H9 (cell line): ENCODE results near the gene OGFOD2. TPM values are rescaled to one million over a fixed set of nuclear protein-coding genes. Genes with fewer than 3 reads are reported as not detected.
A peak's percentile ranks its signal among the peaks of the same experiment; 100 is the strongest.

ENCODE experiments used
- DNase-seq: peaks from one replicate; pipeline ENCODE4 v3.0.0-alpha.2; 2017
- H2AFZ ChIP-seq: one replicate; pipeline ENCODE4 v1.6.1; 2013; ENCODE audit warnings: mild to moderate bottlenecking, low read length, control low read depth, moderate library complexity
- H2AK5ac ChIP-seq: 2 replicates; pipeline ENCODE4 v1.6.1; 2013; ENCODE audit warnings: low read length, control low read depth, mixed read lengths; ENCODE audit not compliant: insufficient read length
- H2BK120ac ChIP-seq: one replicate; pipeline ENCODE4 v1.6.1; 2013; ENCODE audit warnings: low read depth, mild to moderate bottlenecking, low read length, control low read depth, inconsistent platforms; ENCODE audit not compliant: poor library complexity, severe bottlenecking
- H2BK12ac ChIP-seq: 2 replicates; pipeline ENCODE4 v1.6.1; 2013; ENCODE audit warnings: low read length, control low read depth, mixed read lengths, low read depth; ENCODE audit not compliant: insufficient read length
- H2BK15ac ChIP-seq: 2 replicates; pipeline ENCODE4 v1.6.1; 2013; ENCODE audit warnings: low read depth, low read length, control low read depth
- H2BK20ac ChIP-seq: one replicate; pipeline ENCODE4 v1.6.1; 2013; ENCODE audit warnings: low read depth, mild to moderate bottlenecking, low read length, control low read depth, inconsistent platforms; ENCODE audit not compliant: poor library complexity, severe bottlenecking
- H2BK5ac ChIP-seq: 2 replicates; pipeline ENCODE4 v1.6.1; 2013; ENCODE audit warnings: low read length, control low read depth, mixed read lengths; ENCODE audit not compliant: insufficient read length
- H3K14ac ChIP-seq: 2 replicates; pipeline ENCODE4 v1.6.1; 2013; ENCODE audit warnings: low read length, control low read depth; ENCODE audit not compliant: insufficient read depth
- H3K18ac ChIP-seq: 2 replicates; pipeline ENCODE4 v1.6.1; 2013; ENCODE audit warnings: low read depth, mild to moderate bottlenecking, mixed read lengths, low read length, control low read depth; ENCODE audit not compliant: insufficient read length
- H3K23ac ChIP-seq: 2 replicates; pipeline ENCODE4 v1.6.1; 2013; ENCODE audit warnings: low read length, control low read depth, mixed read lengths, low read depth; ENCODE audit not compliant: insufficient read length
- H3K23me2 ChIP-seq: 2 replicates; pipeline ENCODE4 v1.6.1; 2013; ENCODE audit warnings: low read depth, mild to moderate bottlenecking, mixed read lengths, low read length, control low read depth; ENCODE audit not compliant: insufficient read length, poor library complexity, severe bottlenecking
- H3K27ac ChIP-seq: 2 replicates; pipeline ENCODE4 v1.5.1; 2013; ENCODE audit warnings: low read length, control low read depth, mixed read lengths, low read depth; ENCODE audit not compliant: insufficient read length
- H3K27me3 ChIP-seq: 2 replicates; pipeline ENCODE4 v1.6.1; 2013; ENCODE audit warnings: low read length, control low read depth, inconsistent platforms; ENCODE audit not compliant: insufficient read depth
- H3K4ac ChIP-seq: 2 replicates; pipeline ENCODE4 v1.6.1; 2013; ENCODE audit warnings: low read depth, mild to moderate bottlenecking, control low read depth, inconsistent platforms, low read length, moderate library complexity
- H3K4me1 ChIP-seq: 2 replicates; pipeline ENCODE4 v1.6.1; 2013; ENCODE audit warnings: low read length, control low read depth, inconsistent platforms; ENCODE audit not compliant: insufficient read depth
- H3K4me2 ChIP-seq: 2 replicates; pipeline ENCODE4 v1.6.1; 2013; ENCODE audit warnings: low read length, control low read depth, mixed read lengths; ENCODE audit not compliant: insufficient read length, insufficient read depth
- H3K56ac ChIP-seq: 2 replicates; pipeline ENCODE4 v1.6.1; 2013; ENCODE audit warnings: low read depth, mild to moderate bottlenecking, mixed read lengths, low read length, control low read depth; ENCODE audit not compliant: insufficient read length
- H3K79me1 ChIP-seq: 2 replicates; pipeline ENCODE4 v1.6.1; 2013; ENCODE audit warnings: low read depth, mild to moderate bottlenecking, moderate library complexity, low read length, control low read depth, inconsistent platforms; ENCODE audit not compliant: insufficient read depth, poor library complexity, severe bottlenecking
- H3K79me2 ChIP-seq: 2 replicates; pipeline ENCODE4 v1.6.1; 2013; ENCODE audit warnings: low read length, control low read depth, inconsistent platforms; ENCODE audit not compliant: insufficient read depth
- H3K9ac ChIP-seq: 2 replicates; pipeline ENCODE4 v1.6.1; 2013; ENCODE audit warnings: low read length, control low read depth, mixed read lengths; ENCODE audit not compliant: insufficient read length; ENCODE audit errors: extremely low read depth
- H3K9me3 ChIP-seq: one replicate; pipeline ENCODE4 v1.6.1; 2013; ENCODE audit warnings: low read depth, low read length, inconsistent platforms; ENCODE audit not compliant: control insufficient read depth
- H3T11ph ChIP-seq: one replicate; pipeline ENCODE4 v1.6.1; 2013; ENCODE audit warnings: mild to moderate bottlenecking, low read length, control low read depth, inconsistent platforms
- H4K20me1 ChIP-seq: one replicate; pipeline ENCODE4 v1.6.1; 2013; ENCODE audit not compliant: control insufficient read depth, insufficient read length, insufficient read depth
- H4K5ac ChIP-seq: 2 replicates; pipeline ENCODE4 v1.6.1; 2013; ENCODE audit warnings: low read depth, mild to moderate bottlenecking, mixed read lengths, low read length, control low read depth; ENCODE audit not compliant: insufficient read length
- H4K8ac ChIP-seq: replicated peaks from 2 replicates; pipeline ENCODE4 v1.6.1; 2013; ENCODE audit warnings: low read length, control low read depth, mixed read lengths, low read depth; ENCODE audit not compliant: insufficient read length
- H4K91ac ChIP-seq: 2 replicates; pipeline ENCODE4 v1.6.1; 2013; ENCODE audit warnings: low read depth, mild to moderate bottlenecking, moderate library complexity, mixed read lengths, low read length, control low read depth; ENCODE audit not compliant: insufficient read length
- H3K27ac Mint-ChIP-seq, 3 experiments: 2 replicates in 2 of 3; 3 replicates in 1 of 3; pipeline ENCODE4 v1.8.0; 2020 to 2021; ENCODE audit warnings: mixed read lengths in 3 of 3, mild to moderate bottlenecking in 1 of 3, moderate library complexity in 1 of 3
- H3K27me3 Mint-ChIP-seq: 2 replicates; pipeline ENCODE4 v1.8.0; 2021; ENCODE audit warnings: low read depth, mild to moderate bottlenecking, moderate library complexity, mixed read lengths
- H3K36me3 Mint-ChIP-seq, 3 experiments: 2 replicates in 2 of 3; 3 replicates in 1 of 3; pipeline ENCODE4 v1.8.0; 2020 to 2021; ENCODE audit warnings: low read depth in 3 of 3, mixed read lengths in 3 of 3; ENCODE audit not compliant: insufficient read depth in 1 of 3
- H3K4me1 Mint-ChIP-seq, 2 experiments: 2 replicates each; pipeline ENCODE4 v1.8.0; 2020; ENCODE audit warnings: mixed read lengths in 2 of 2
- H3K4me3 Mint-ChIP-seq, 2 experiments: 2 replicates in 1 of 2; 3 replicates in 1 of 2; pipeline ENCODE4 v1.8.0; 2020 to 2021; ENCODE audit warnings: mild to moderate bottlenecking in 2 of 2, mixed read lengths in 2 of 2, moderate library complexity in 1 of 2
- H3K9me3 Mint-ChIP-seq, 2 experiments: 2 replicates in 1 of 2; 3 replicates in 1 of 2; pipeline ENCODE4 v1.8.0; 2020; ENCODE audit warnings: mild to moderate bottlenecking in 2 of 2, mixed read lengths in 2 of 2, moderate library complexity in 1 of 2
- WGBS: extraction: QIAGEN DNeasy Blood & Tissue Kit; methylation state at CpG from one replicate; pipeline ENCODE4 v1.1.7; 2013; ENCODE audit warnings: missing lambda C conversion rate, low lambda C conversion rate, mixed read lengths; ENCODE audit not compliant: insufficient read length; ENCODE audit errors: extremely low coverage; 5-methylcytosine and 5-hydroxymethylcytosine counted together
- total RNA-seq: library from RNA; stranded (reverse); gene quantifications from 2 replicates; pipeline ENCODE4 v1.2.1, GENCODE V29; 2021
- TF ChIP-seq, protein P1 (sequence below): fragments of 200-600 bp; sonication (generic); conservative IDR thresholded peaks from 3 replicates; pipeline ENCODE4 v1.8.0; 2021; ENCODE audit warnings: antibody characterized with exemption, mild to moderate bottlenecking

Gene OGFOD2
- total RNA-seq, 1 experiment from 2014 or later, result 14.7 TPM

- Histone ChIP-seq H3K79me1 (no peaks in the 10 kb centered on the region), H3K14ac (peak overlapping the region; percentile 29; the same call in 1 of the 2 replicates), H2BK15ac (no peak overlapping the region), H2BK20ac (no peak overlapping the region), H3K27me3 (no peaks in the 10 kb centered on the region), H3K23ac (no peak overlapping the region), H3K23me2 (no peaks in the 10 kb centered on the region), H3K18ac (no peak overlapping the region), H3K9me3 (no peaks in the 10 kb centered on the region), H3K4me2 (no peak overlapping the region), H4K8ac (no peak overlapping the region), H3T11ph (no peak overlapping the region), H2AFZ (no peak overlapping the region), H4K5ac (no peak overlapping the region), H2BK5ac (no peak overlapping the region), H4K20me1 (peaks cover 3% of the 10 kb centered on the region), H3K27ac (no peak overlapping the region), H3K9ac (no peak overlapping the region), H4K91ac (no peak overlapping the region), H2BK12ac (no peak overlapping the region), H3K4ac (no peak overlapping the region), H3K4me1 (no peaks in the 10 kb centered on the region), H3K56ac (no peak overlapping the region), H2AK5ac (no peak overlapping the region), H2BK120ac (no peak overlapping the region), H3K79me2 (no peaks in the 10 kb centered on the region)
- DNase-seq, result no peak
- Mint-ChIP-seq H3K27me3 (peaks cover 62% of the 10 kb centered on the region), H3K9me3 (no peaks in the 10 kb centered on the region), H3K27ac (no peak overlapping the region), H3K4me3 (no peak overlapping the region), H3K36me3 (no peaks in the 10 kb centered on the region), H3K4me1 (peaks cover 0 to 7% of the 10 kb centered on the region in 2 experiments; a peak in 2 of 4 replicates)
- TF ChIP-seq, protein P1, sequence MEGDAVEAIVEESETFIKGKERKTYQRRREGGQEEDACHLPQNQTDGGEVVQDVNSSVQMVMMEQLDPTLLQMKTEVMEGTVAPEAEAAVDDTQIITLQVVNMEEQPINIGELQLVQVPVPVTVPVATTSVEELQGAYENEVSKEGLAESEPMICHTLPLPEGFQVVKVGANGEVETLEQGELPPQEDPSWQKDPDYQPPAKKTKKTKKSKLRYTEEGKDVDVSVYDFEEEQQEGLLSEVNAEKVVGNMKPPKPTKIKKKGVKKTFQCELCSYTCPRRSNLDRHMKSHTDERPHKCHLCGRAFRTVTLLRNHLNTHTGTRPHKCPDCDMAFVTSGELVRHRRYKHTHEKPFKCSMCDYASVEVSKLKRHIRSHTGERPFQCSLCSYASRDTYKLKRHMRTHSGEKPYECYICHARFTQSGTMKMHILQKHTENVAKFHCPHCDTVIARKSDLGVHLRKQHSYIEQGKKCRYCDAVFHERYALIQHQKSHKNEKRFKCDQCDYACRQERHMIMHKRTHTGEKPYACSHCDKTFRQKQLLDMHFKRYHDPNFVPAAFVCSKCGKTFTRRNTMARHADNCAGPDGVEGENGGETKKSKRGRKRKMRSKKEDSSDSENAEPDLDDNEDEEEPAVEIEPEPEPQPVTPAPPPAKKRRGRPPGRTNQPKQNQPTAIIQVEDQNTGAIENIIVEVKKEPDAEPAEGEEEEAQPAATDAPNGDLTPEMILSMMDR, result no peak
- WGBS, result no CpG with 5 or more reads among the region's 27 CpGs
Observed at GRCh38 chr12:122949816-122950675, 25.0 kb upstream of the OGFOD2 start.
